ENCODE measurements around the gene SLC17A2. TPM values are rescaled to one million over a fixed set of nuclear protein-coding genes. Genes with fewer than 3 reads are reported as not detected.

SLC17A2 gene
- total and polyA plus RNA-seq, 9 donors: not detected

DNA sequence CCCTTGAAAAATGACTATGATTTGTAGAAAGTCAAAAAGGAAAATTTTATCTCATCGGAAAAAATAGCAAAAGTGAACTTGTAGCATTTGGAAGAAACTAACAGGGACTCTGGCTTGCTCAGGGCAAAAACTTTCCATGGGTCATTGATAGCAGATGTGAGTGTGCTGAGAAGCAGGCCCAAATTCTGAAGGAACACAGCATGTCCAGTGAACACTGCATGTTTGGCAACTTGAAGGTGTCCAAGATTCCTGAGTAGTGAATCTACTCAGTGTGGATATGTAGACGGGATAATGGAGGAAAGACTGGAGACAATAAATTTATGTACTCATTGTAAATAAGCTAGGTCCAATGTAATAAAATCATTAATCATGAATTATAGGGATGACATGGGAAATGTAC, 8.2 kb downstream of the SLC17A2 start:
- TF ChIP-seq EP300 (IDR thresholded peaks at IDR 0.05): no peak
- TF ChIP-seq, protein P1, sequence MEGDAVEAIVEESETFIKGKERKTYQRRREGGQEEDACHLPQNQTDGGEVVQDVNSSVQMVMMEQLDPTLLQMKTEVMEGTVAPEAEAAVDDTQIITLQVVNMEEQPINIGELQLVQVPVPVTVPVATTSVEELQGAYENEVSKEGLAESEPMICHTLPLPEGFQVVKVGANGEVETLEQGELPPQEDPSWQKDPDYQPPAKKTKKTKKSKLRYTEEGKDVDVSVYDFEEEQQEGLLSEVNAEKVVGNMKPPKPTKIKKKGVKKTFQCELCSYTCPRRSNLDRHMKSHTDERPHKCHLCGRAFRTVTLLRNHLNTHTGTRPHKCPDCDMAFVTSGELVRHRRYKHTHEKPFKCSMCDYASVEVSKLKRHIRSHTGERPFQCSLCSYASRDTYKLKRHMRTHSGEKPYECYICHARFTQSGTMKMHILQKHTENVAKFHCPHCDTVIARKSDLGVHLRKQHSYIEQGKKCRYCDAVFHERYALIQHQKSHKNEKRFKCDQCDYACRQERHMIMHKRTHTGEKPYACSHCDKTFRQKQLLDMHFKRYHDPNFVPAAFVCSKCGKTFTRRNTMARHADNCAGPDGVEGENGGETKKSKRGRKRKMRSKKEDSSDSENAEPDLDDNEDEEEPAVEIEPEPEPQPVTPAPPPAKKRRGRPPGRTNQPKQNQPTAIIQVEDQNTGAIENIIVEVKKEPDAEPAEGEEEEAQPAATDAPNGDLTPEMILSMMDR (IDR thresholded peaks at IDR 0.05): no peak
- no peak for TF ChIP-seq POLR2A (IDR thresholded peaks at IDR 0.05)
- WGBS, 3 donors: 55 to 75% (median 69%) methylated on average over 2 of the region's 2 CpGs
- Histone ChIP-seq H3K27ac (no peak overlapping the region), H3K4me1 (ENCODE audit: insufficient read depth) (no peaks in the 10 kb centered on the region), H3K4me3 (no peak overlapping the region), H3K9me3 (no peaks in the 10 kb centered on the region), H3K27me3 (no peaks in the 10 kb centered on the region), H3K36me3 (no peaks in the 10 kb centered on the region)
- no peak for DNase-seq
- intact Hi-C loops (cut with DNase I): no loop called here

DNA sequence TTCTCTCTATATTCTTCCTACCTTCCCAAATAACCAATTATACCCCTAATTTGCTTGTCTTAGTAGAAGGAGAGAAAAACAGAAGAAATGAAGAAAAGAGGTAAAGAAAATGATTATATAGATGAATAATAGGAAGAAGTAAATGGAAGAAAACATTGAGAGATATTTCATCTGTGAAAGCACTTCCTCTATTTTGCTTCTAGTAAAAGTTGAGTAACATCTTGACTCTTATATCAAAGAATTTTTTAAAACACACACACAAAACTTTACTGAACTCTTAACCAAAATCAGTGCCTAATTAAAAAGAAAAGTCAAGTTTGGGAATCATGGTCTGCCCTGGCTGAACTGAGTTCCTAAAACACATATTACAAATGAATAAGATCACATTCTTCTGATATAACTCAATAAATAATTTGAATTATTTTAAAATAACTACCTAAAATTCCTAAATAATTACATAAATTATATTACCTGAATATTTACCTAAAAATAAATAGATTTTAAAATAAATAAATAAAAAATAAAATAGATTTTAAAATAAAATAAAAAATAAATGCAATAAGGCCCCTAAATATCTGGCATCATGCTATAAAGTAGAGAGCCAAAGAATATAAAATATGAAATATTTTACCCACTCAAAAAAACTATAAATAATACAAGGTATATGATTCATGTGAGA, 8.8 kb downstream of the SLC17A2 start:
- H3K4me3 ChIP-seq: no peak overlapping the region
- no peak overlapping the region for H3K27ac ChIP-seq
- no peaks in the 10 kb centered on the region for H3K4me1 ChIP-seq (ENCODE audit: insufficient read depth)
- DNase-seq: no peak
- no peaks in the 10 kb centered on the region for H3K36me3 ChIP-seq
- TF ChIP-seq, protein P1 (IDR thresholded peaks at IDR 0.05): no peak
- no peak for TF ChIP-seq EP300 (IDR thresholded peaks at IDR 0.05)
- no peak for TF ChIP-seq POLR2A (IDR thresholded peaks at IDR 0.05)
- no peaks in the 10 kb centered on the region for H3K27me3 ChIP-seq
- intact Hi-C loops (cut with DNase I): no loop called here
- H3K9me3 ChIP-seq: no peaks in the 10 kb centered on the region

DNA sequence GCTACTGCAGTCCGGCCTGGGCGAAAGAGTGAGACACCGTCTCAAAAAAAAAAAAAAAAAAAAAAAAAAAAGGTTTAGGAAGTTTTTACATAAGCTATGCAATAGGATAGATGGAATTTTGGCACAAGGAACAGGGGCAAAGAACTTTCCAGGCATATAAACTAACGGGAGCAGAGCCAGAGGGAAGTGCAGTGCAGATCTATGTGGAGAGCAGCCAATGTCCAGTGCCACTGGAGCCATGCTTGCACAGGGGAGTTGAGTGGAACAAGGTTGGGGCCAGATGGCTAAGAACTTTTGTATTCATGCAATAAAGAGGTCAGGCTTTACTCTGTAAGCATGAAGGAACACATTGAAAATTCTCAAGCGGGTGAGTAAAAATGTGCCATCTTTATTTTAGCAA, 10.8 kb downstream of the SLC17A2 start:
- Histone ChIP-seq H3K36me3 (no peaks in the 10 kb centered on the region), H3K9me3 (no peaks in the 10 kb centered on the region), H3K4me1 (ENCODE audit: insufficient read depth) (no peaks in the 10 kb centered on the region), H3K4me3 (no peak overlapping the region), H3K27me3 (no peaks in the 10 kb centered on the region), H3K27ac (no peak overlapping the region)
- no peak for DNase-seq
- TF ChIP-seq POLR2A (IDR thresholded peaks at IDR 0.05): no peak
- TF ChIP-seq EP300 (IDR thresholded peaks at IDR 0.05): no peak
- TF ChIP-seq, protein P1 (IDR thresholded peaks at IDR 0.05): no peak
- 86 to 94% (median 90%) methylated on average over 5 of the region's 5 CpGs for WGBS, 3 donors
- intact Hi-C loops (cut with DNase I): no loop called here

DNA sequence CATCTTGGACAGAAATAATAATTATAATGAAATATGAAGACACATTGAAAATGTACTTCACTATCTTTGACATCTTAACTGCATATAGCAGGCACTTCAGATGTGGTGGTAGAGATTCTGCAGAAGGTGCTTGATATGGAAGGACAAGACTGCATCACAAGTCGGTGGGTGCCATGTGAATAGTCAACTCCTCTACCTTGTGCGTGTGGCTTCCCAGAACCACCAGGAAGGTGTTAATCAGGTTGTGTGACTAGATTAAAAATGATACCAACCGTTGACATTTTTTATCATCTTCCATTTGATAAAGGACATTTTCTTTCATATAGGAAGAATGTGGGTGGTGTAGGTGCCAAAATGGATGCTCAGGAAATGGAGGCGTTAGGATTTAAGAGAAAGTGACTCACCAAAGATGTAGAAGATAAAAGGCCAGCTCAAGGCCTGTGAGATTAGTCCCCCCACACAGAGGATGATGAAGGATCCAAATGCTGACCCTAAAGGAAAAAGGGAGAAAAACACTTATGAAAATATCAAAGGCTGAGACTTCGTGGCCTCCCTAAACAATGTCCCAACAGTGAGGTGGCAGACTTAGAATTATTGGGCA, 12.3 kb downstream of the SLC17A2 start:
- Histone ChIP-seq H3K4me1 (ENCODE audit: insufficient read depth) (no peaks in the 10 kb centered on the region), H3K36me3 (no peaks in the 10 kb centered on the region), H3K27me3 (no peaks in the 10 kb centered on the region), H3K4me3 (no peak overlapping the region), H3K27ac (no peak overlapping the region), H3K9me3 (no peaks in the 10 kb centered on the region)
- 72 to 83% (median 80%) methylated on average over 5 of the region's 5 CpGs for WGBS, 3 donors
- intact Hi-C loops (cut with DNase I): no loop called here
- TF ChIP-seq EP300 (IDR thresholded peaks at IDR 0.05) (no peak), POLR2A (IDR thresholded peaks at IDR 0.05) (no peak)
- TF ChIP-seq, protein P1 (IDR thresholded peaks at IDR 0.05): no peak
- no peak for DNase-seq

All from ovary (tissue), 9 donors.